HG03039 (cell line): ENCODE measurements around the gene ANKRD13A.
"Not testable (repeated sequence)": the region's sequence is repeated elsewhere in the genome, so short reads cannot be mapped to it uniquely, and the experiment has no call there.

Experiments used
- ATAC-seq: cut with Tn5 transposase; IDR thresholded peaks from one replicate; pipeline ENCODE4 v1.9.1; 2021; ENCODE audit warnings: mild to moderate bottlenecking, moderate library complexity; ENCODE audit not compliant: unreplicated experiment

ANKRD13A gene

DNA sequence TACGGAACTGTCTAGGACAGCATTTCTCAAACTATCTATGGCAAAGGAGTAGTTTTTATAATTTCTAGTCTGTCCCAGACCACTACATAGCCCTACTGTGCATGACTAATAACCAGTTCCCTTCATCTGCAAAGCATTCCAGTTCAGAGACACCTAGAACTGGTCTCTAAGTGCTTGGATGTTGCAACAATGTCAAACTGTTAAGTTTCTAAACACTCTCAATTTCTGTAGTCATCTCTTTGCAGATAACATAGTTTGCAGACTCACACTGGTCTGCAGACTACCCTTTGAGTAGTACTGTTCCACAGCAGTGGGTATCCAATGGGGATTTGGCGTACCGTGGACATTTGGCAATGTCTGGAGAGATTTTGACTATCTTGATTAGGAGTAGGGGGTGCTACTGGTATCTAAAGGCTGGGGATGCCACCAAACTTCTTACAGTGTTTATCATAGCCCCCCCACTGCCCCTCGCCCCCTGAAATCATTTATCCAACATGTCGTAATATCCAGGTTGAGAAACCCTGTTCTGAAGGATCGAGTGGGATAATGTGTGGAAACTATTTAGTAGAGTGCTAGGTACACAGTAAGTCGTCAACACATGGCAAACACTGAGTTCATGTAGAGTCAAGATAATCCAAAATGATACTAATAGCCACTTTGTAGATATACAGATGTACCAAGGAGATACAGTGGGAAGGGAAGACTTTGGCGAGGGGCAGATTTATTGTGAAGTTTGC is 47.4 kb downstream of the ANKRD13A start:
- no peak for ATAC-seq

DNA sequence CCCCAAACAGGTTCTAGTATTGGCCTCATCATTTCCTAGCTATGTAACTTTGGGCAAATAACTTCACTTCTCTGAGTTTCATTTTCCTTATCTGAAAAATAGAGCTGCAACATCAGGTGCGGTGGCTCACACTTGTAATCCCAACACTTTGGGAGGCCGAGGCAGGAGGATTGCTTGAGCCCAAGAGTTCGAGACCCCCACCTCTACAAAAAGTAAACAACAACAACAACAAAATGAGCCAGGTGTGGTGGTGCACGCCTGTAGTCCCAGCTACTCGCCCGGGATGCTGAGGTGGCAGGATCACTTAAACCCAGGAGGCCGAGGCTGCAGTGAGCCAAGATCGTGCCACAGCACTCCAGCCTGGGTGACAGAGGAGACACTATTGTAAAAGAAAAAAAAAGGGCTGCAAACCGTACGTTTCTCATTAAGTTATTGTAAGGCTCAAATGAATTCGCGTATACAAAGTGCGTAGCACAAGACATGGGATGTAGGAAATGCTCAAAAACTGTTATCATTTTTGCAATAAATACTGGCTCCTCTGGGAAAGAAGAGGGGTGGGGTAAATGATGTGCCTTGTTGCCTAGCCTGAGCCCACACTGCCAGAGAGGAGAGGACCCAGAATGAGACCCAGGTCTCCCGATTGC is 48.2 kb downstream of the ANKRD13A start:
- no peak for ATAC-seq

DNA sequence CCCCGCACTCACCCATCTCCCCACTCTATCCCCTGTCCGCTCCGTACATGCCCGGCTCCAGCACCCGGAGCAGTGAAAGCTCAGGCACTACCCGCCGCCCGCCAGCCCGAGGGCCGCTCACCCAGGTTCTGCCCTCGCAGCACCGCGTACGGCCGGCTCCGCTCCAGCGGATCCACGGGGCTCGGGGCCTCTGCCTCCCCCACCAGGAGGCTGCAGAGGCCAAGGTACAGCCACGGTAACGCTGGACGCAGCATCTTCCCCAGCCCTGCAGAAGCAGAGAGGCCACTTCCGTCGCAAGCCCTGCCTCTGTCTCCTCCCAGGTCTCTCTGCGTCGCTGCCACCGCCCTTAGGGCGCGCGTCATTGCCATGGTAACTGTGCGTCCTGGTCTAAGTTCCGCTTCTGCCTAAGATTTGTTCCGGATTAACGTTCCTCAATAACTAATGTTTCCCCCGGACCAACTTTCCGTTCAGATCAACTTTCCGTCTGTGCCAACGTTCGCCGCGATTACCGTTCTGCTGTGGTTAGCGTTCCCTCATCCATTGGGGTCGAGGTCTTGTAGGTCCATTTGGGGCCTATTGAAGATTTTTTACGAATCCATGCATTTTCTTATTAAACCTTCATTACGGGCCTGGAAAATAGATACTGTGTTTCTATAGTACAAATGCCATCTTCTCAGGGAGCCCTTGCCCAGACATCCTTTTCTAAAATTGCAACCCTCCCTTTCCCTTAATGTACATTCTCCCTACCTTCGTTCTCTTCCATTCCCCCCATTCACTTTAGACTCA is 49.2 kb downstream of the ANKRD13A start, which contains the start of gene C12orf76:
C12orf76 (minus strand) TSS at position 281 of the 786 bp plus-strand sequence; CDS start at position 254, 27 bp downstream.
- ATAC-seq, result peak; percentile 94

DNA sequence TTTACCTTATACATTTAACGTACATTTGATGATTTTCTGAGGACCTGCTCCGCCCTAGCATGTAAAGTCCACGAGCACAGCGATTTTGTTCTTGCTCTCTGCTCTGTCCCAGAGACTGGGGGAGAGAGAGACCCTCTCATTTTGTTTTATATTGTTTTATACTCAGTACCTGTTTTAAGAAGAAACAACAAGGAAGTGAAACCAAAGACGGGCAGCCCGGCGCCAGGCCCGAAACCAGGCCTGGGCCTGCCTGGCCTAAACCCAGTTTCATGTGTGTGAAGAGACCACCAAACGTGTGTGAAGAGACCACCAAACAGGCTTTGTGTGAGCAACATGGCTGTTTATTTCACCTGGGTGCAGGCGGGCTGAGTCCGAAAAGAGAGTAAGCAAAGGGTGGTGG is 49.8 kb downstream of the ANKRD13A start:
- not testable (repeated sequence) for ATAC-seq

DNA sequence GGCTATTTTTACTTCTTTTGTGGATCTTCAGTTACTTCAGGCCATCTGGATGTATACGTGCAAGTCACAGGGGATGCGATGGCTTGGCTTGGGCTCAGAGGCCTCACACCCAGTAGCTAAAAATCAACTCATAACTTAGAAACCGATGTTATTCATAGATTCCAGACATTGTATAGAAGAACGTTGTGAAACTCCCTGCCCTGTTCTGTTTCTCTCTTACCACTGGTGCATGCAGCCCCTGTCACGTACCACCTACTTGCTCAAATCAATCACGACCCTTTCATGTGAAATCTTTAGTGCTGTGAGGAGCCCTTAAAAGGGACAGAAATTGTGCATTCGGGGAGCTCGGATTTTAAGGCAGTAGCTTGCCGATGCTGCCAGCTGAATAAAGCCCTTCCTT is 50.4 kb downstream of the ANKRD13A start:
- ATAC-seq, result not testable (repeated sequence)

DNA sequence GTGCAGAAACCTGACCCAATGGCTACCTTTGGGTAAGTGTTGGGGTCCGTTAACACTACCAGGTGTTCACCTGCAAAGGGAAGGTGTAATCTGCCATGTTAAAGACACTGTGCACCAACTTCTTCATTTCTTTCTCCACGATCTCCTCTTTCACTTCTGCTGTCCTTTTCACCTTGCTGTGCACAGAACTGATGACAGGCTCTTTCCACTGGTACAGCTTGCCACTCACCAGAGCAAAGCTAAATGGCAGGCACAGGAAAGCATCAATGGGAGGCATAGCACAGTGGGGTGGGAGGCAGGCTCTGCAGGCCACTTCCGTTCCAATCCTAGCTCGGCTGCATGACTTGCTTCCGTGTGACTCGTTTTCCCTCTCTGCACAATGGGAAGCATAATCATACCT is 51.7 kb downstream of the ANKRD13A start:
- ATAC-seq, result no peak

DNA sequence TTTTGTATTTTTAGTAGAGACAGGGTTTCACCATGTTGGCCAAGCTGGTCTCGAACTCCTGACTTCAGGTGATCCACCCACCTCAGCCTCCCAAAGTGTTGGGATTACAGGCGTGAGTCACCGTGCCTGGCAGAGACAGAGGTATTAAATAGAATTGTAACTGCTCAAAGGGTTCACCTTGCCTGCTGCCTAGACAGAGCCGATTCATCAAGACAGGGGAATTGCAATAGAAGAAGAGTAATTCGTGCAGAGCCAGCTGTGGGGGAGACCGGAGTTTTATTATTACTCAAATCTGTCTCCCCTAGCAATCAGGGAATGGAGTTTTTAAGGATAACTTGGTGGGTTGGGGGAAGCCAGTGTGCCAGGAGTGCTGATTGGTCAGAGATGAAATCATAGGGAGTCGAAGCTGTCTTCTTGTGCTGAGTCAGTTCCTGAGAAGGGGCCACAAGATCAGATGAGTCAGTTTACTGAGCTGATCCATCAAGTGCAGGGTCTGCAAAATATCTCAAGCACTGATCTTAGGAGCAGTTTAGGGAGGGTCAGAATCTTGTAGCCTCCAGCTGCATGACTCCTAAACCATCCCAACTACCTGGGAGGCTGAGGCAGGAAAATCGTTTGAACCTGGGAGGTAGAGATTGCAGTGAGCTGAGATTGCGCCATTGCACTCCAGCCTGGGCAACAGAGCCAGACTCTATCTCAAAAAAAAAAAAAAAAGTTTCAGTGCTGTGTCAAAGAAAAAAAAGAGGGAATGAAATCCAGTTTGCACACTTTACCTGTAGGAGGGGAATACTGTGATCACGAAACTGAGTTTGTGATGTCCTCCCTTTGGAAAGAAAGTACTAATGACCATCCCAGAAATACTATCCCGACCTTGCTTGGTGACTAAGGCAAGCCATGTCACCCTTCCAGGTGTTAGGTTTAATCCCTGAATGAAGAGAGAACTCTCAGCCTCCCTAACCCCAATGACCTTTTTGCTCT is 56.4 kb downstream of the ANKRD13A start:
- ATAC-seq, result not testable (repeated sequence)

DNA sequence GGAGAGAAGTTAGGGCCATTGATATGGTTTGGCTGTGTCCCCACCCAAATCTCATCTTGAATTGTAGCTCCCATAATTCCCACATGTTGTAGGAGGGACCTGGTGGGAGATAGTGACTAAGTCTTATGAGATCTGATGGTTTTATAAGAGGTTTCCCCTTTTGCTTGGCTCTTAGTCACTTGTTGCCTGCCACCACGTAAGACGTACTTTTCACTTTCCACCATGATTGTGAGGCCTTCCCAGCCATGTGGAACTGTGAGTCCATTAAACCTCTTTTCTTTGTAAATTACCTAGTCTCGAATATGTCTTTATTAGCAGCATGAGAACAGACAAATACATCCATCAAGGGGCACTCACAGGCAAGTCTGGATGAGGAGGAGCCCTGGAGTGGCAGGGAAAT is 57.4 kb downstream of the ANKRD13A start:
- ATAC-seq, result not testable (repeated sequence)

DNA sequence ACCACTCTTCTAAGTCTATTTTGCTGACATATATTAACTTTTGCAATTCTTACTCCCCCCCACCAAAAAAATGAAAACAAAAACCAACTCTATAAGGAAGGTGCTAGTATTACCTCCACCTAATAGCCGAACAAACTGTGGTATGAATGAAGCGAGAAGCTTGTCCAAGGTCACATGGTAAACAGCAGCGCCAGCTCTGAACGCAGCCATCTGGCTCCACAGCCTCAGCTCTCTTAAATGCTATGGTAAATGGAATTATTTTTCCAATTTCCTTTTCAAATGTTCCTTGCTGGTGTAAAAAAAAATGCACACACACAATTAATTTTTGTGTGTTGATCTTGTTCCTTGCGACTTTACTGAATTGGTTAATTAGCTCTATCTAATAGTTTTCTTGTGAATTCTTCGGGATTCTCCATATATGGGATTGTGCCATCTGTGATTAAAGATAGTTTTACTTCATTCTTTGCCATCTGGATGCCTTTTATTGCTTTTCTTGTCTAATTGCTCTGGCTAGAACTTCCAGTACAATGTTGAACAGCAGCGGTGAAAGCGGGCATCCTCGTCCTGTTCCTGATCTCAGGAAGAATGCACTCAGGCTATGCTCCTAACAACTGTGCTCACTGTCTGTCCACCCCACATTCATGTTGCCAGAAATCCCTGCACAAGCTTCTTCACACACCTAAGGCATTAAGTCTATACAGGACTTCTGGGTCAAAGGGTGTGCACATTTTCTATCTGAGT is 59.8 kb downstream of the ANKRD13A start:
- no peak for ATAC-seq

DNA sequence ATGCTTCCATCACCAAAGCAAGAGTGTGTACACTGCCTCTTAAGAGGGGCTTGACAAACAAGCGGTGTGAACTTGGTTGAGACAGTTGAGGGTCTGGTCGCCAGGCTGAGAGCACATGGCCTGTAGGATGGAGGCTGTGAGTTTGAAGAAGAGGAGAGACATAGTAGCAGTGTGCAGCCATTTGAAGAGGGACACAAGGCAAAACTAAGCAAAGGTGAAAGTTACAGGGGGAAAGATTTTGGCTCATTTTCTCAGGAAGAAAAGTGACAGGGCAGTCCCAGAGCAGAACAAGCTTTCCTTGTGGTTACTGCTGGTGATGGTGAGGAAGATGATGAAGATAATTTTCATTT is 60.4 kb downstream of the ANKRD13A start:
- no peak for ATAC-seq

DNA sequence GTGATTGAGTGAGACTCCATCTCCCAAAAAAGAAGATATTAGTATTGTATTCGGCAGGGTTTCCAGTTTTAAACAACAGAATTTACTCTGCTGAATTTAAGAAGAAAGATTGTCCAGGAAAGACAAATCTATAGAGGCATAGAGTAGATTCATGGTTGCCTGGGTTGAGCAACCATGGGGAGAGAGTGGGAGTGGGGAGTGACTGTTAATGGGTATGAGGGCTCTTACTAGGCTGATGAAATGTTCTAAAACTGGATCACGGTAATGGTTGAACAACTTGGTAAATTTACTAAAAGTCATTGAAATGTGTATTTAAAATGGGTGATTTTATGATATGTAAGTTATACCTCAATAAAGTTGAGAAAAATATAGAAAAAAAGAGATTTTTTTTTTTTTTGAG is 63.0 kb downstream of the ANKRD13A start:
- no peak for ATAC-seq

DNA sequence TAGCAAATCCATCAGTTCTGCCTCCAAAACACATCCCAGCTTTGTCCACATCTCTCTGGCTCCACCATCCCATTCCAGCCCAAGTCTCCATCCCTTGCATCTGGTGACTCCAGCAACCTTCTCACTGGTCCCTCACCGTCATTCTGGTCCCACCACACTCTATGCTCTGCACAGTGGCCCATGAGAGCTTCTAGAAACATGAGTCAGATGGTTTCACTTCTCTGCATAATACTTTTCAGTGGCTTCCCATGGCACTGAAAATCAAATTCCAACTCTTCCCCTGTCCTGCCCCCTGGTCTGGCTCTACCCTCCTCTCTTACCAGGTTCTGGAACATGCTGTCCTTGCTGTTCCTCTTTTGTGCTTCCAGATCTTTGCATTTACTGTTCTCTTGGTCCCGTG is 66.3 kb downstream of the ANKRD13A start:
- no peak for ATAC-seq

DNA sequence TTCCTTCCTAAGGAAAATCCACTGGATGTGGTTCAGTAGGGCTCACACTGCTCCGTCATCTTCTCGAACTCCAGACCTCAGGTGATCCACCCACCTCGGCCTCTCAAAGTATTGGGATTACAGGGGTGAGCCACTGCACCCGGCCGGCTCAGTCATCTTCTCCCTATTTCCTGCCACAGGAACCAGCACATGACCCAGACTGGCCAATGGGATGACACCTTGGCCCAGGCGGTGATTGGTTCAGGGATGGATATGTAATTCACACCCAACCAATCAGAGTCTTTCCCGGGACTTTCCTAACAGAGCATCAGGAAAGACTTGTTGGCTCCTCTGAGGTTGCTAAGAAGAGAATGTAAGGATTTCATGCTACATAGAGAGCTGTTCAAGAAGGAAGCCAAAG is 68.3 kb downstream of the ANKRD13A start:
- ATAC-seq, result no peak

DNA sequence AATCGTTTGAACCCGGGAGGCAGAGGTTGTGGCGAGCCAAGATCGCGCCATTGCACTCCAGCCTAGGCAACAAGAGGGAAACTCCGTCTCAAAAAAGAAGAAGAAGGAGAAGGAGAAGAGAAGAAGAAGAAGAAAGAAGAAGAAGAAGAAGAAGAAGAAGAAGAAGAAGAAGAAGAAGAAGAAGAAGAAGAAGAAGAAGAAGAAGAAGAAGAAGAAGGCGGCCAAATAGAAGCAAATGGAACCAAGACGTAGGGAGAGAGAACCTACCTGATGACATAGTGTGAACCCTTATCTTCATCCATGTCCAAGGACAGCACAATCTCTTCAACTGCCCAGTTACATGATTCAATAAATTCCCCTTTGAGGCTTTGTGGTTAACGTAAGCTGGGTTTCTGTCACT is 68.9 kb downstream of the ANKRD13A start:
- ATAC-seq, result not testable (repeated sequence)

DNA sequence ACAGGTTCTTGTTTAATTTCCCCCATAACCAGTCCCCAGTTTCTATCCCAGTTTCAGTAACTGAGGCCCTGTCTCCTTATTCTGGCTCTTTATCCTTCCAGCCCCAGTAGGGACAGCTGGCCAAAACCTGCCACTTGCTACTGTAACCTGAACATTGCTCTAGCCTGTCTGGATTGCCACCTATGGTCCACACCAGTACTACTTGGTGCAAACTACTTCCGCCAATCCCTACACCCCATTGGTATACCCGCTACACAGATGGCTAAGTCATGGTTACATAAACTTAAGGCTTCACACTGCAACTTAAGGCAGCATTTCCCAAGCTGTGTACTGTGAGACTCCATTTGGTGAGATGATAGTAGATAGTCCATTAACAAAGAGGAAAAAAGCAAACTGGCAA is 69.4 kb downstream of the ANKRD13A start:
- no peak for ATAC-seq

DNA sequence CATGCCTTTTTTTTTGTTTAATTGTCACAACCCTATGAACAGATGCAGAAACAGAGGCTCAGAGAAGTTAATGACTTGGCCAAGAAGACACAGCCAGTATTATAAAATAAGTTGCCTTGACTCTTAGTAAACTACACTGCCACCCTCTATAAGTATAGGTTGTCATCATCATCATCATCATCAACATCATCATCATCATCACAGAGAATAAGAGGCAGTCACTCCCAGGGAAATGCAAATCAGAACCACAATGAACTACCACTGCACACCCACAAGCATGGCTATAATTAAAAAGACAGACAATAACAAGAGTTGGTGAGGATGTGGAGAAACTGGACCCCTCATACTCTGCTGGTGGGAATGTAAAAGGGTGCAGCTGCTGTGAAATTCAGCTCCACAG is 72.3 kb downstream of the ANKRD13A start:
- ATAC-seq, result no peak

DNA sequence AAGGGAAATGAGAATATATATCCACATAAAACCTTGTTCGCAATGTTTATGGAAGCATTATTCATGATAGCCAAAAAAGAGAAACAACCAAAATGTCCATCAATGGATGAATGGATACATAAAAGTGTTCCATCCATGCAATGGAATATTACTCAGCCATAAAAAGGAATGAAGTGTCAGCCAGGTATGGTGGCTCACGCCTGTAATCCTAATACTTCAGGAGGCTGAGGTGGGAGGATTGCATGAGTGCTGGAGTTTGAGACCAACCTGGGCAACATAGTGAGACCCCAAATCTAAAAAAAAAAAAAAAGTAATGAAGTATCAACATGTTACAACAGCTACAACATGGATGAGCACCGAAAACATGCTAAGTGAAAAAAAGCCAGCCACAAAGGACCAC is 72.7 kb downstream of the ANKRD13A start:
- no peak for ATAC-seq

DNA sequence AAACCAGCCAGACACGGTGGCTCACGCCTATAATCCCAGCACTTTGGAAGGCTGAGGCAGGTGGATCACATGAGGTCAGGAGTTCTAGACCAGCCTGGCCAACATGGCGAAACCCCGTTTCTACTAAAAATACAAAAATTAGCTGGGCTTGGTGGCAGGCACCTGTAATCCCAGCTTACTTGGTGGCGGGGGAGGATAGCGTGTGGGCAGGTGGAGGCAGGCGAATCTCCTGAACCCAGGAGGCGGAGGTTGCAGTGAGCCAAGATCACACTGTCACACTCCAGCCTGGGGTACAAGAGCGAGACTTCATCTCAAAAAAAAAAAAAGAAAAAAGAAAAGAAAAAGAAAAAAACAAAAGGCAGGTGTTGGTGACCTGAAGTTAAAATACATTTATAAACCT is 73.4 kb downstream of the ANKRD13A start:
- not testable (repeated sequence) for ATAC-seq

DNA sequence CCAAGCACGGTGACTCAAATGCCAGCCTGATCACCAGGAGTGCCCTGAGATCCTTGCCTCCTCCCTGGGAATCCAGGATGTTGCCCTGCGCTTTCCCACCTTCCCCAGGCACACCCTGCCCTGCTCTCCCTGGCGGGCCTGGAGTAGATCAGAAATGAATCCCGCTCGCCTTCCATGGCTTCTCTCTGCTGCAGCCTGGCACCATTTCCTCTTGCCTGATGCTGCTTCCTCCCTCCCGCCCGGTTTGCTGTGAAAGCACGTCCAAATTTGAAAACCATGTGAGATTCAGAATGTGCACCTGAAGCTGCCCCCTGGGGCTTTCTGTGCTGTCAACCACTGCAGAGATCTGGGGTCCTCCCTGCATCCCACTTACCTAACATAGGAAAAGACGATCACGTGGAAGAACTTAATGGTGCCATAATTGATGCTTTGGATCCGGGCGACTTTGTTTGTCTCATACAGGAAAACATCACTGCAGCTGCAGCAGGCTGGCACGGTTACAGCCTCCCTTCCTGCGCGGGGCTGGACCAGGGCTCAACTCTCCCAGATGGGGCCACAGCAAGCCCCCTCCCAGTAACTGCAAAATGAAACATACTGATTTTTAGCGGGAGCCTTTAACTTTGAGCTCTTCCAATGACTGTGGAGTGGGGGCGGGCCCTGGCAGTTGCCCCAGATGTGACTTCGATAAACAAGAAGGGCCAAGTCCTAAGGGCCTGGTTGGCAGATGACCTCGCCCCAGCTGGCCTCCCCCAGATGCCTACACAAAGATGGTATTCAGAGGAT is 74.0 kb downstream of the ANKRD13A start:
- no peak for ATAC-seq
